Activated CD4-positive, alpha-beta memory T cell treated with anti-CD3 and anti-CD28 coated beads, Interleukin-2, amount 10 ng/mL, durations not matched to agents 7 days and 5 days (primary cell): ENCODE measurements around the gene SMIM41. TPM values are rescaled to one million over a fixed set of nuclear protein-coding genes. Genes with fewer than 3 reads are reported as not detected.
A peak's percentile ranks its signal among the peaks of the same experiment; 100 is the strongest.

Experiments used
- CTCF ChIA-PET: fragments of 350-600 bp; sonication (Branson Sonifier 250); formaldehyde crosslinking; loops from one replicate; lab custom pipeline; 2021; ENCODE audit warnings: antibody characterized with exemption, inconsistent platforms; lab: Charles Lee
- POLR2A ChIA-PET: fragments of 350-600 bp; sonication (Branson Sonifier 250); formaldehyde crosslinking; loops from one replicate; lab custom pipeline; 2021; ENCODE audit warnings: antibody characterized with exemption; lab: Charles Lee
- DNase-seq: peaks from one replicate; pipeline ENCODE4 v3.0.0-alpha.2; 2020
- H3K27ac Mint-ChIP-seq: one replicate; pipeline ENCODE4 v1.8.0; 2021; ENCODE audit warnings: mild to moderate bottlenecking, mixed read lengths
- H3K27me3 Mint-ChIP-seq: one replicate; pipeline ENCODE4 v1.8.0; 2021; ENCODE audit warnings: mixed read lengths
- H3K36me3 Mint-ChIP-seq: one replicate; pipeline ENCODE4 v1.8.0; 2021; ENCODE audit warnings: low read depth, mixed read lengths
- H3K4me1 Mint-ChIP-seq: one replicate; pipeline ENCODE4 v1.8.0; 2021; ENCODE audit warnings: mixed read lengths
- H3K4me3 Mint-ChIP-seq: one replicate; pipeline ENCODE4 v1.8.0; 2021; ENCODE audit warnings: mild to moderate bottlenecking, mixed read lengths
- H3K9me3 Mint-ChIP-seq: one replicate; pipeline ENCODE4 v1.8.0; 2021; ENCODE audit warnings: mixed read lengths
- total RNA-seq, 2 experiments: library from RNA; stranded (reverse); gene quantifications; one replicate each; pipeline ENCODE4 v1.2.3, GENCODE V29; 2021

Gene SMIM41
- total RNA-seq, 2 experiments from 2014 or later: not detected

- H3K9me3 Mint-ChIP-seq: no peaks in the 10 kb centered on the region
- H3K27ac Mint-ChIP-seq: peak overlapping the region; percentile 23
- ChIA-PET CTCF (interaction anchor here (0.6 to 1.2 kb wide), 2 partner anchors 11 to 729 kb away, joined by 3 read pairs; no protein-coding TSS in a partner anchor), POLR2A (no interaction called here)
- H3K4me3 Mint-ChIP-seq: peak overlapping the region; percentile 41
- H3K27me3 Mint-ChIP-seq: no peaks in the 10 kb centered on the region
- no peak for DNase-seq
- no peaks in the 10 kb centered on the region for H3K36me3 Mint-ChIP-seq
- H3K4me1 Mint-ChIP-seq: peaks cover 39% of the 10 kb centered on the region
Observed at GRCh38 chr12:52151153-52151836, 71.8 kb downstream of the SMIM41 start.

DNA sequence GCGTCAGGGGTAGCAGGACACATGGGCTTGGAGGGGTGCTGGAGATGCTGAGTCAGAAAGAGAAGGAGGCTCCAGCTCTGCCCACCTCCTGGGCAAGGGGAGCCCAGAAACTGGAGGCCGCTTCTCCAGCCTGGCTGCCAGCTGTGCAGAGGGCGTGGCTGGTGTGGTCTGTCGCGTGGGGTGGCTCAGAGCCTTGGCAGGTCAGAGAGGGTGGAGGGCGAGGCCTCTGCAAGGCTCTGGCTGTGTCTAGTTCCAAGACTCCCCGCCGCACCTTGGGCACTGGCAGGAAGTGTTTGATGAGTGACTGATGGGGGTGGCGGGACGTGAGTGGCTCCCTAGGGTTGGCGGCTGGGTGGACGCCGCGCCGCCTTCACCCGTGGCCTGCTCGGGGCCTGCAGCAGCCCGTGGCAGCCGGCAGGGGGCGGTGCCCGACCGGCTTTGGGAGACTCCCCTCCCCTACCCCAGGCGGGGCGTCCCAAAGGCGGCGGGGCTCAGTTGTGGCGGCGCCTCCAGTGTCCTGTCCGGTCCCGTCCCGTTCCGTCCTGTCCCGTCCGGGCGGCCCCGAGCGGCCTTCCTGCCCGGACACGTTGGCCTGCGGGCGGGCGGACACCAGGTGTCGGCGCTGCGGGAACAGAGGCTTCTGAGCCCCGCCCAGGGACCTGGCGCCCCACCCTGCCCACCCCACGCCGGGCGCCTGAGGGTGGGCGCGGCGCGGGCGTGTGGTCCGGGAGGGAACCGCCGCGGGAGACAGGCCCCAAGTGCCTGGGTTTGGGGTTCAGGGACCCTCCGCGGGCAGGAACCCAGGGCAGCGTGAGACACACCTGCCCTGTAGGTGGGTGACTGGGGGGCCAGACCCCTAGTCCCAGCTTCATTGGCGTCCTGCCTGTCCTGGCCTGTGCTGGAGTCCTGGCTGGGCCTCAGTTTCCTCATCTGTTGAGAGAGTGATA, 72.6 kb downstream of the SMIM41 start:
- POLR2A ChIA-PET: no interaction called here
- Mint-ChIP-seq H3K4me1 (peaks cover 41% of the 10 kb centered on the region), H3K27ac (peak overlapping the region; percentile 23), H3K9me3 (no peaks in the 10 kb centered on the region), H3K36me3 (no peaks in the 10 kb centered on the region), H3K27me3 (no peaks in the 10 kb centered on the region), H3K4me3 (peak overlapping the region; percentile 41)
- DNase-seq: peak; percentile 83
- CTCF ChIA-PET: interaction anchor here (0.8 to 1.2 kb wide), 2 partner anchors 8 to 12 kb away, joined by 3 to 4 read pairs; no protein-coding TSS in a partner anchor

DNA sequence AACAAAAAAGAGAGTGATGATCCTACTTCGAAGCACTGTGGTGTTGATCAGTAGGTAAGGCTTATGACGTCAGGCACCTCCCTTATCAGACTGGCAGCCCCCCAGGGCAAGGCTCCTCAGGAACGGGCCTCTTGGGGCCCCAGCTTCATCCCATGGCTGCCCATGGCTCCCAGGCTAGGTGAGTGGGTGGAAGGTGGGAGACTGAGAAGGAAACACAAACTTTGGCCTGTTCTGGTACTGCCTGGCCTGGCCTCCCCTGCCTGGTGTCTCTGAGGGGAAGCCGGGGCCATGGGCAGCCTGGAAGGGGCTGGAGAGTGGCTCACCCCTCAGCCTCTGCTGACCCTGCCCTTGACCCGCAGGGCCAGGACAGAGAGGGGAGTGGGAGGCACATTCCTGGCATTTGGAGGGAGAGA, 73.4 kb downstream of the SMIM41 start:
- Mint-ChIP-seq H3K4me3 (no peak overlapping the region), H3K9me3 (no peaks in the 10 kb centered on the region), H3K36me3 (no peaks in the 10 kb centered on the region), H3K4me1 (peaks cover 41% of the 10 kb centered on the region), H3K27me3 (no peaks in the 10 kb centered on the region), H3K27ac (no peak overlapping the region)
- DNase-seq: no peak
- ChIA-PET CTCF (interaction anchor here (0.8 kb wide), 1 partner anchor 9 kb away, joined by 4 read pairs; no protein-coding TSS in a partner anchor), POLR2A (no interaction called here)

DNA sequence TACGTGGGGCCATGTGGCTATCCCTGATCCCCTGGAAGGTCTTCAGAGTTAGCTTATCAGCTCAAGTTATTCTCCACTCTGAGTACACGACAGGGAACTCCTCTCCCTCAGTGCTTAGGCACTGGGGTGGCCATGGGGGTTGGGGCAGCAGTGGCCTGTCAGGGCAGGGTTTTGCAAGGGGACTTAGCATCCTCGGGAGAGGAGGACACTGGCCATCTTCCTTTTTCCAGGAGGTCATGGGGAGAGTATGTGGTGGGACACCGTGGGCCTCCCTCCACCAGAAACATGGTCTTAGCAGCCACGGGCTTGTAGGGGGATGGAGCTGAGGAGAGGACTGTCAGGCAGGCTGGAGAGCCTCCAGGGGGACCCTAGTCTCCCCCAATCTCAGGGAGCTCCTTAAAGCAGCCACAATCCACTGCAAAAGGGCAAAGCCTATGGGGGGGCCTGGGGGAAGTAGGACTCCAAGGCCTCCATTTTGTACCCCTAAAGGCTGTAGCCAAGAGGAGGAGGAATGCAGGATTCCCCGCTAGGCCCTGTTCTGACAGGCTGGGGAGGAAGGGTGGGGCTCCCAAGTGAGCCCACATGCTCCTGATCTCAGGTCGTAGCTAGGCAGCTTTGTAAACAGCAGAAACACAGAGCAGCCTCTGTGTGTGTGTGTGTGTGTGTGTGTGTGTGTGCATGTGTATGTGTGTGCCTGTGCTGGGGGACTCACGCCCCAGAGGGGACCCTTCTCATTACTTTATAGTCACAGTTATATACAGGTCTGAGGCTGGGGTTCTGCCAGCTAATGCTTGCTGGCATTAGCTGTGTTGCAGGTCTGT, 75.8 kb downstream of the SMIM41 start:
- peak; percentile 72 for DNase-seq
- Mint-ChIP-seq H3K36me3 (no peaks in the 10 kb centered on the region), H3K9me3 (no peaks in the 10 kb centered on the region), H3K4me3 (no peak overlapping the region), H3K27me3 (no peaks in the 10 kb centered on the region), H3K27ac (peak overlapping the region; percentile 81), H3K4me1 (peaks cover 43% of the 10 kb centered on the region)
- ChIA-PET POLR2A (interaction anchor here (0.7 to 1.5 kb wide), 6 partner anchors 12 to 850 kb away, joined by 3 read pairs; no protein-coding TSS in a partner anchor), CTCF (interaction anchor here (0.6 to 2.6 kb wide), 17 partner anchors 11 to 729 kb away, joined by 3 to 34 read pairs (median 4); no protein-coding TSS in a partner anchor)

DNA sequence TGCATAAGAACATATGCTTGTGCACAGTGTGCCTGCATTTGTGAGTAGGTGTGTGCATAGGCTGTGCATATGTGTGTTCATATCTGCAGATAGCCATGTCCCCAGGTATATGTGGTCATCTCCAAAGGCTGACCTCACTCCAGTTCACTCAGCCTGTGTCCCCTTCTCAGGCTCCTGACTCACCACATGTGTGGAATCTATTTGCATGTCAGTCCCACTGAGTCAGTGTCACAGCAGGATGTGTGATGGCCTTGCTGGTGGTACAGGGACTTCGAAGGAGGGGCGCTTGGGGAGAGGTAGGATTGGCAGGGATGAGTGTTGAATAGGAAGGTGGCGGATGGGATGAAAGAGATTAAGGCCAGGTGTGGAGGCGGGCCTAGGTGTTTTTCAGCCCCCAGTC, 76.8 kb downstream of the SMIM41 start:
- CTCF ChIA-PET: interaction anchor here (0.6 to 3.0 kb wide), 14 partner anchors 9 to 824 kb away, joined by 3 to 32 read pairs (median 4); no protein-coding TSS in a partner anchor
- no peaks in the 10 kb centered on the region for H3K27me3 Mint-ChIP-seq
- peaks cover 46% of the 10 kb centered on the region for H3K4me1 Mint-ChIP-seq
- H3K27ac Mint-ChIP-seq: peak overlapping the region; percentile 0
- no peaks in the 10 kb centered on the region for H3K36me3 Mint-ChIP-seq
- no peaks in the 10 kb centered on the region for H3K9me3 Mint-ChIP-seq
- no peak overlapping the region for H3K4me3 Mint-ChIP-seq
- DNase-seq: no peak
- POLR2A ChIA-PET: interaction anchor here (1.2 kb wide), 1 partner anchor 96 kb away, joined by 3 read pairs; no protein-coding TSS in a partner anchor

GRCh38 chr12:52156757-52157565, 77.5 kb downstream of the SMIM41 start:
- ChIA-PET POLR2A (interaction anchor here (1.0 kb wide), 1 partner anchor 170 kb away, joined by 3 read pairs; no protein-coding TSS in a partner anchor), CTCF (interaction anchor here (0.6 to 3.0 kb wide), 21 partner anchors 10 to 824 kb away, joined by 3 to 32 read pairs (median 4); no protein-coding TSS in a partner anchor)
- Mint-ChIP-seq H3K27ac (no peak overlapping the region), H3K4me1 (peaks cover 46% of the 10 kb centered on the region), H3K4me3 (no peak overlapping the region), H3K36me3 (no peaks in the 10 kb centered on the region), H3K27me3 (no peaks in the 10 kb centered on the region), H3K9me3 (no peaks in the 10 kb centered on the region)
- DNase-seq: peak; percentile 80

DNA sequence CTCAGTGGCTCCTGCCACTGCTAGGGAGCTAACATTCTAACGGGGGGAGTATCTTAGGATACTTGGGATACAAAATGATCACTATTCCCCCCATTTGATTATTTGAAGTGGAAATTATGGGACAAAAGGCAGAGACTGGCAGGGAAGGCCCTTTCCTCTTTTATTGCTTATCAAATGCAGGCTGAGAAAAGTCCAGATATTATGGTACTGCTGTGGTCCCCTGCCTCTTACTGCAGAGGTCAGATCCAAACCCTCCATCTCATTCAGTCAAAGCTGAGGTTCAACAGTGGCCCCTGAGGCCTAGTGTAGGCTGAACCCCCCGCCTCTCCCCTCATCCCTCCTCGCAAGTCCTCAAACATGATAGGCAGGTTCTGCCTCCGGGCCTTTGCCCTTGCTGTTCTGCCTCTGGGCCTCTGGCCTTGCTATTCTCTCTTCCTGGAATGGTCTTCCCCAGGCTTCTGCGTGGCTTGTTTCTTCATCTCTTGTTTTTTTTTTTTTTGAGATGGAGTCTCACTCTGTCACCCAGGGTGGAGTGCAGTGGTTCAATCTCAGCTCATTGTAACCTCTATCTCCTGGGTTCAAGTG, 78.2 kb downstream of the SMIM41 start:
- CTCF ChIA-PET: interaction anchor here (0.6 to 3.0 kb wide), 14 partner anchors 56 to 1132 kb away, joined by 3 to 12 read pairs (median 4); partner anchors contain the start of gene SLC11A2
- peaks cover 52% of the 10 kb centered on the region for H3K4me1 Mint-ChIP-seq
- no peaks in the 10 kb centered on the region for H3K36me3 Mint-ChIP-seq

More for the DNA sequence above, 78.2 kb downstream of the SMIM41 start:
- Mint-ChIP-seq H3K27me3 (no peaks in the 10 kb centered on the region), H3K4me3 (no peak overlapping the region), H3K27ac (no peak overlapping the region), H3K9me3 (no peaks in the 10 kb centered on the region)
- no peak for DNase-seq
- POLR2A ChIA-PET: interaction anchor here (1.0 kb wide), 1 partner anchor 169 kb away, joined by 3 read pairs; no protein-coding TSS in a partner anchor

Other genes with a start within 250 kb of the SMIM41 start
- gene FIGNL2, start 231.0 kb upstream of the SMIM41 start, total RNA-seq: under 1 TPM; 0.23 to 0.33 TPM
- gene ANKRD33, start 191.6 kb upstream of the SMIM41 start, total RNA-seq: not detected
- gene ACVRL1, start 172.2 kb upstream of the SMIM41 start, total RNA-seq: not detected
- gene ACVR1B, start 128.0 kb upstream of the SMIM41 start, total RNA-seq: 1 to 10 TPM; 4.5 to 5.2 TPM
- 1 to 10 TPM; 5.8 to 7.4 TPM for gene TAMALIN, start 72.8 kb upstream of the SMIM41 start, total RNA-seq
- gene NR4A1, start 28.3 kb upstream of the SMIM41 start, total RNA-seq: 10 to 100 TPM; 10.0 to 10.5 TPM
- 10 to 100 TPM; 30.5 to 30.8 TPM for gene ATG101, start 9.7 kb upstream of the SMIM41 start, total RNA-seq
- gene KRT80, start 112.3 kb downstream of the SMIM41 start, total RNA-seq: not detected
- gene KRT7, start 153.5 kb downstream of the SMIM41 start, total RNA-seq: 1 to 10 TPM; 9.1 to 9.3 TPM
- under 1 TPM; 0.23 to 0.30 TPM for gene KRT86, start 194.9 kb downstream of the SMIM41 start, total RNA-seq
- not detected for gene KRT81, start 211.8 kb downstream of the SMIM41 start, total RNA-seq
- gene KRT83, start 241.7 kb downstream of the SMIM41 start, total RNA-seq: not detected